ENCODE results near the gene HIPK2.

Gene HIPK2

DNA sequence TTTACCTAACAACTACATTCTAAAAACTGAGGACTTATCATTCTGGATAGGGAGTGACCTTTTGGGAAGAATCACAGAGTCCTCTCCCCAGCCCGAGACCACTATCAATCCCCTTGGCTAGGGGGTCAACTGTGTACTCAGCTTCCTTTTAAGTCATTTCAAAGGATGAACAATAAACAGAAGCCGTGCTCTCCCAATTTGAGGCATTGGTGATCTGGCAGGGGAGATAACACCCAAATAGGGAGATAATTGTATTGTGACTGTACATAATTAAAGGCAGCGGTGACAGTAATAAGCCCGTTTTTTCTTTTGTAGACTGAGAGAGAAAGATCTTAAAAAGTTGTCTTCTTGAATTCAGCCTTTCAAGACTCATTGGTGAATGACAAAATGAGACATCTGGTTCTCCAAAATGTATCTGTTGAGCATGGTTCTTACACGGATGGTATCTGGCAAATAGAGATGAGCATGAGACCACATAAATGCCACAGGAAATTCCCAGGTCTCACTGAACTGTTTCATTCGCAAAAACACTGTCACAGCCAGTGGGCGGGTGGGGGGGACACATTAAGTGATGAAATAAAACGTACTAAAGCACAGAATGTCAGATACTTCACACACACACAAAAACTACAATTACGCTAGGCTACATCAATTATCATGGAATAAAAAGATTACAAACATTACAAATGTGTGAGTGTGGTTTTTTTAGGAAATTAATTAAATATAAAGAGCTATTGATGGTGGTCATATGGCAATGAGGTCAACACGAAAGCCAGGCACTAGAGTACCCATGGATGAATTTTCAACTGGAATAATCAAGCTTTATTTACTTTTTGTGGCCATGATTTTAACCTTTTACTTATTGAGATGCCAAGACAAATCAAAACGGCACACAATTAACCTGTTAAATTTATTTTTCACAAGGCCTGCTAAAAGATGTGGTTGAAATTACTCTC is 108.4 kb downstream of the HIPK2 start:
- DNase-seq (ENCODE audit: low read depth): no peak

DNA sequence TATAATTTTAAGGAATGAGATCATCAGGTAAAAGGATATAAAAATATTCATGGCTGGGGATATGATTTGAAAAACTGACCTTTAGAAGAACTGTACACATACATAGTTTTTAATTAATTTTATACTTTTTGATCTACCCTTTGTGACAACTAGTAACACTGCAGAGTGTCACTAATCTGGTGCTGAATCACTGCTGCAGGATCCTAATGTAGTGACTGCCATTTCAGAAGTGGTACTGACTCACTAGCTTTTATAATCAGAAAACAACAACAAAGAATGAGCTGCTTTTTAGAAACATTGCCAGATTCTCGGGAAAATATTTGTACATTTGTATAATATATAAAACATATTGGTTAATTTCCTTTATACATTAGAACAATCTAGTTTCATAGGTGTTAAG is 110.4 kb downstream of the HIPK2 start:
- no peak for DNase-seq (ENCODE audit: low read depth)

DNA sequence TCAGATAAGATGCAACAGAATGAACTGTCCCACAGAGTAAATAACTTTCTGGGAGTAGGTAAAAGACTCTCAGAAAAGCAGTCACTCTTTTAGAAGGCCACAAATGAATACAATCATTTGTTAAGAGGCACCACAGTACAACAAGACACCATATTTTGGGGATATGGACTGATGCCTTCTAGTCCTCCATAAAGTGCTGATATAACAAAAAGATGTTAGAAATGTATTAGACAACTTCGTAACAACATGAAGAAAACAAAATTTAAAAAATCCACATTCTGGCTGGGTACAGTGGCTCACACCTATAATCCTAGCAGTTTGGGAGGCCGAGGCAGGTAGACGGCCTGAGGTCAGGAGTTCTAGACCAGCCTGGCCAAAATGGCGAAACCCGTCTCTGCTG is 111.3 kb downstream of the HIPK2 start:
- DNase-seq (ENCODE audit: low read depth): no peak

DNA sequence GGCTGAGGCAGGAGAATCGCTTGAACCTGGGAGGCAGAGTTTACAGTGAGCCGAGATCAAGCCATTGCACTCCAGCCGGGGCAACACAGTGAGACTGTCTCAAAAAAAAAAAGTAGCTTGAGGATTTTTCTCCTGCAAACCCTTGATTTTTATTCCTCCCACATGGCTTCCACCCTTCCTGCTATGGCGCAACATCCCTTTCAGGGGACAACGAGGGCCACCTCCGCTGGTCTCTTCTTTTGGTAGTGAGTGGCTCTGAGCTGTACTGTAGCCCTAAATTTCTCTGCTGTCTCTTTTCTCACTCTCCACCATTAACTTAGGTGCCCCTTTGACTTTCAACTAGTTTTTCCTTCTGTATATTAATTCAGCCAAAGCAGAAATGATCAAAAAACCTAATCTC is 113.4 kb downstream of the HIPK2 start:
- DNase-seq (ENCODE audit: low read depth): no peak

DNA sequence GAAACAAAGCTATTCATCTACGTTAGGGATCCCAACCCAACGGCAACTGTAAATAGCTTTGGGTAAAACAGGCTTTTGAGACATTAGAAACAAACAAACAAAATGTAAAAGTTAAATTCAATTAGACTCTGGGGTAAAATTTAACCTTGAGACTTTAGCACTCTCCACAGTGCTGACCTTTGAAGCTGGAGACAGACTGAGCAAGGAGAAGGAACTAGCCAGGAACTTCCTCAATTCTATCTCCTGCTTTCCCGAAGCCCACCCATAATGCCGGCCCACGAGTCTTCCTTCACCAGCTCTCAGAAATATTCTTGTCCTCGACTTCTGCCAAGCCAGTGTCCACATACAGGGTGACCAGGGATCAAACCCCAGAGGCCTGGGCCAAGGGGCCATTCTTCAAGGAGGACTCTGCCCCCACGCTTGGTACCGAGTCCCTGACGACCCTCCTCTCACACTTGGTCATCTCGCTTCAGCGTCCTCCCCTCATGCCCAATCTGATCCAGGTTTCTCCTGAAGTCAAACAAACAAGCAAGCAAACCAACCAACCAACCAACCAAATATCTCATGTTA is 114.1 kb downstream of the HIPK2 start:
- DNase-seq (ENCODE audit: low read depth): no peak

DNA sequence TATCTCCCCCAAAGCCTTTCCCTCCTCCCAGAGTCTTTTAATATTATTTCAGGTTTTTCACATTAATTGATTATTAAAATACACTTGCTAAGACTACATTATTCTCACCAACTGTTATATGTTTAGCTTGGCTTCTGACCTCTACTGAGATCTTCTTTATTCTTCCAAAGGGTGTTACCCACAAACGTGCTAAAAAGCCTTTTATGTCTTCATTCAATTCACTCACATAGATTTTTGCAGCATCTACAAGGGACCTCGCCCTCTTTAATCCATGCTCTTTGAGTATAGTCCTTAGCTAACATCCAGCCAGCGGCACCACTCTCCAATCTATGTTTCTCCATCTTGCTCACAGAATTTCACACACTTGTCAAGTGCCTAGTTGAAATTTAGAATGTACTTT is 115.9 kb downstream of the HIPK2 start:
- no peak for DNase-seq (ENCODE audit: low read depth)

DNA sequence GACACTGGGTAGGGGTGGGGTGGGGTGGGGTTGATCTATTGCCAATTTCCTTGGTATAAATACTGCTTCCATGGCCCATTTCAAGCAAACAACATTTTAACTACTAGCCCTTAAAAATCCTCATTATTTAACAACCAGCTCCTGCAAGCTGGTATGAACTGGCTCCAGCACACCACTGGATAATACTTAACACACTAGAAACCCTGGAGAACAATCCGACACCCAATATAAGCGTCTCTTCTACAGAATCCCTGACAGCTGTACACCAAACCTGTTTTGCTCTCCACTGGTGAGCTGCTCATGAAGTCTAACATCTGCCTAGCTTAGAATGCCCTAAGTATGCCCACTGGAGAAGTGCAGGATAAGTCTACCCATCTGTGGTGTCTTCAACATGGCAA is 116.8 kb downstream of the HIPK2 start:
- no peak for DNase-seq (ENCODE audit: low read depth)

DNA sequence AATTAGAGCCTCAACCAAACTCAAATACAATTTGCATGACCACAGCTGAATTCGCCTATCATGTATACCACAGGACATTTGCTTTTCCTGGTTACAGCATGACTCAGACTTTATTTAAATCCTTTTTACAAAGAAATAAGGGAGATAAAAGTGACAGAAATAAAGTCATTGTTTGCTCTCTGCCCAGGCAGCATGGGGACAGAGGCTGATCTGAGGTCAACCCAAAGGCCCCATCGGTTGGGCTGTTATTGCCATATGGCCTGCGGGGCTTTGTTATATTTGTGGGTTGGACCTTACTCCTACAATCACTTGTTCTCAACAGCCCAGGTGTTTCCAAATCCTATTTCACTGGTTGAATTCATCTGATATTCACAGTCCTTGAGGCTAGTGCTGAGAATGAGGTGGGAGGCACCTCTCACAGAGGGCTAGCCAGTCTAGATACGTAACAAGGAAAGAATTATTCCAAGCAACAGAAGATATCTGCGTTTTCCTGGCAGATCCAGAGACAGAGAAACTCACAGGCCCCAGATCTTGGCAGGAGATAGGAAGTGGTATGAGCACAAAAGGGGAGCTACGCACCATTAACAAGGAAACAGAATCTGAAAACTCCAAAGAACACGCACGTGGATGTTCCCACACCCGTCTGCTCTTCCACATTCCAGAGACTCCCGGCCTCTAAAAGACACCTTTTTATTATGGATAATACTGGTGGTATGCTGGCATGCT is 117.3 kb downstream of the HIPK2 start:
- DNase-seq (ENCODE audit: low read depth): no peak

DNA sequence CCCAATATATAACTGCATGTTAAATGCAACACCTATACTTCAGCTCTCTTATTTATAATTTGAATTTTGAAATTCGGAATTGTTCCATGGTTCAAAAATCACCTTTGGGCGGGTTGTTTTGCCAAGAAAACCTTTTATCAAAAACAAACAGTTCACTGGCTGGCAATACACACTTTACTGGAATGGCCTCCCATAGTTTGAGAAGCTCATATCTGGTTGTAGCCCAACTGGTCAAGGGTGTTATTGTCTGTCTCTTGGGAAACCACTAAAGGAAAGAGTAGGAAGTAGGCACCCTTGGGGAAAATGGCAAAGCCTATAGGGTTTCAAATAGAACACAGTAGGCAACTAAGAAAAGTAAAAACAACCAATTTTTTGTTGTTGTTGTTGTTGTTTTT is 117.9 kb downstream of the HIPK2 start:
- no peak for DNase-seq (ENCODE audit: low read depth)

DNA sequence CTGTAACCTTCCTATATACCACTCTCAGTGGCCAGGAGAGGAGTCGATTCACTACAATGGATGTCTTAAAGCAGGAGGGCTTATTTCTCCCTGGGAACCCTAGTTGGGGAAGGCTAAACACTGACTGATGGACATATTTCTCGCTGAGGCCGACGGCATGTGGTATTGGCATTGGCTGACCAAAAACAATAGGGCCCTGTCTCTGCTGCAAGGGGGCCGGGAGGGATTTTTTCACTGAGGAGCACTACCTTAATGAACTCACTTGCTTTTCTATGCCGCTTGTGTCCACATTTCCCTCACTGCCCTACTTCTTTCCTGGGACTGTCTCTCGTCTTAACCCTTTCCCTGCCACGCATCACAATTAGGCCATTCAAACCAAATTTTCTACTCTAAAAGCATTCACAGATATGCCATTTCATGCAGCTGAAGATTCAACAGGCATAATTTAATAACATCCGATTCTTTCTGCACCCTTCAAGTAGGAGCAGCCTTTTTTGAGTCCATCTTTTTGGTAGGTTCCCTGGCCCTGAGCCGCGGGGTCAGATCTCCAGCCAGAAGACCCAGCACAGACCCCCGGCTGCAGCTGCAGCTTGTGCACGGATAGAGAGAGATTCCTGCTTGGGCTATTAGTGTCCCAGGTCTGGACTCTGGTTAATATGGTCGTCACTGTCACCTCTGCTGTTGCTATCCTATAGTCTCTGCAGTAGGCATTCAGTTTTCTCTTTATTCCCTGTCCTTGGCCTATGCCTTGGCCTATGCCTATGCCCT is 118.7 kb downstream of the HIPK2 start:
- no peak for DNase-seq (ENCODE audit: low read depth)

DNA sequence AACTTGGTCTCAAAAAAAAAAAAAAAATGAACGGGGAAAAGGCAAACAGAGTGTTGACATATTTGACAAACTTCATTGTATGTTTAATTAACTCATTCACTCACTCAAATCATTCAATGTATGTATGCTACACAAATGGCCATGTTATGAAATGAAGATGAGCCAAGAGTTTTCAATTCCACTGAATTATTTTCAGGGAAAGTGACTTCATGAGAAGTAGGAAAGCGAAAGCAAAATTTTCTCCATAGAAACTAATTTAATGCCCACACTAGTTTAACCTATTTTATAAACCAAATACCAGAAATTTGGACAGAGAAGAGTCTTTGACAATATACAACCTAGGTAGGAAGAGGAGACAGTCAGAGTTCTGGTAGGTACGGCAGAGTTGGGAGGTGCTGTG is 119.5 kb downstream of the HIPK2 start:
- no peak for DNase-seq (ENCODE audit: low read depth)

DNA sequence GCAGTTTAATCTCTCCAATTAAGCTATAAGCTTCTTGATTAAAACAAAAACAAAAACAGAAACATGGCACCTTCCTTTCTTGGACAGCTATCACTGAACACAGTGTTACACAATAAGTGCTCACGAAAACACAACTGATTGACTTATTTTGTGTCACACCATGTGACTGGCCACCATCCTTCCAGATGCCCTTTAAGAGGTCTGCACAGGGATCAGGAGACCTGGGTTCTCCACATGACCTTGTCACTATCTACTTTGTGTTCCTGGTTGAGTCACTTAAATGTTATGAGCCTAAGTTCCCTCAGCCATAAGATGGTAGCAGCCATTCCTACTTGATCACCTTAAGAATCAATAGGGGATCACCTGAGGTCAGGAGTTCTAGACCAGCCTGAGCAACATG is 120.1 kb downstream of the HIPK2 start:
- DNase-seq (ENCODE audit: low read depth): no peak

DNA sequence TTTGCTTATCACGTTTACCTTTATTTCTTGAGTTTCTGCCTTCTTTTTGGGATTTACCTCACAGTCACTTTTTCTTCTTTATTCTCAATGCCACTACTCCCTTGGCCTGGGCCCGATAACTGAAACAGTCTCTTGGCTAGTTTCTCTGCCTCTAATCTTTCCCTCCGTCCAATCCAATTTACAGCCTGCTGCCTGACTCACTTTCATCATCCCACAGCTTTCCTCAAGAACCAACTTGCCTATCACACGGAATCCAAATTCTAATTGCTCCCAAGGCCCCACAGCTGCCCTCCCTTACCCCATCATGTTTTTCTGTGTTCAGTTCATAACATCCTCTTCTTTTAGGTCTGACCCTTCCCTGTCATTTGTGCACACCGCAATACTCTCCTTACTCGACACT is 121.4 kb downstream of the HIPK2 start:
- no peak for DNase-seq (ENCODE audit: low read depth)

DNA sequence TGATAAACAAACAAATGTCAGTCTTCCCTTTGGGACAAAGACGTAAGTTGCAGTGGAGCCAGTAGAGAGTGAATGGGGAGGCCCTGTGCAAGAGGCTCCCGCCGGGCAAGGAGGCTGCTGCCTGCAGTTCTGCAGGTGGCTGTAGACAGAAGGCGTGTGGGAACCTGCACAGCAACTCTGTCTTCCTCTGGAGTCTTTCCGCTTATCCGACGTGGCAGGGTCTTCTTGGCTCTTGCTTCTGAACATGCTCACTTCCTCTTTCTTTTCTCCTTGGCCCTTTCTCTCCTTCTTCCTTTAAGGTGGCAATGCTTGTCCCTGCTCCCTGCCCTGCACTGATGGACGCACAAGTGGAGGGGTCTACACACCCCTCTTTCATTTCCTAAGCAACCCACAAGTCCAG is 122.5 kb downstream of the HIPK2 start:
- DNase-seq (ENCODE audit: low read depth): no peak

DNA sequence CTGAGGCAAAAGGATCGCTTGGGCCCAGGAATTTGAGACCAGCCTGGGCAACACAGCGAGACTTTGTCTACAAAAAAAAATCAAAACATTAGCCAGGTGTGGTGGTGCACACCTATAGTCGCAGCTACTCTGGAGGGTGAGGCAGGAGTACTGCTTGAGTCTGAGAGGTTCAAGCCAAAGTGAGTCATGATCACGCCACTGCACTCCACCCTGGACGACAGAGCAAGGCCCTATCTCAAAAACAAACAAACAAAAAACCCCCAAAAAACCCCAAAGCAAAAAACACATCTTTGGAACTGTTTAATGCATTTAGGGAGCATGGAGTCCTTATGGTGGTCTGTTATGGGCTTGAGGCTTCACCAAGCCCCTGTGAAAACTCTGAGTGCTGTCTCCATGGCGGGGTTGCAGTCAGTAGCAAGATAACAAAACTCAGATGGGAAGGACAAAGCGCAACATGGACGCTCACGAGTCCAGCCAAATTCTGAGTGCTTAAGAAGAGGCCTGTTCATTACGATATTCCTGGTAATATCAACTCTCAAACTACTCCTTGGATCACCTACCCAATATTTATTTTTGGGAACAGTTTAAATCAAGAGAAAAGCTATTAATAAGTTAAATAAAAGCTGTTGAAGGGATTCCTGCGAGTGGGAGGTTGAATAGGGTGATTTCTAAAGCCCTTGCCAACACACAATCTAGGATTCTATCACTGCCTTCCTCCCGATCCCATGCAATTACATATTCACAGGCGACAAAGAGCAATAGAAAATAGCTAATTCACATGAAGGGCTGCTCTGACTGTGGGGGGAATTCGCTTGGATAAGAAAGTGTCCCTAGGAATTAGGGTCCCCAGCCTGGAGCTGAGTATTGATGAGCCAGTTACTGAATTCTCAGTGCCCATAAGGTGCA is 123.3 kb downstream of the HIPK2 start:
- no peak for DNase-seq (ENCODE audit: low read depth)

DNA sequence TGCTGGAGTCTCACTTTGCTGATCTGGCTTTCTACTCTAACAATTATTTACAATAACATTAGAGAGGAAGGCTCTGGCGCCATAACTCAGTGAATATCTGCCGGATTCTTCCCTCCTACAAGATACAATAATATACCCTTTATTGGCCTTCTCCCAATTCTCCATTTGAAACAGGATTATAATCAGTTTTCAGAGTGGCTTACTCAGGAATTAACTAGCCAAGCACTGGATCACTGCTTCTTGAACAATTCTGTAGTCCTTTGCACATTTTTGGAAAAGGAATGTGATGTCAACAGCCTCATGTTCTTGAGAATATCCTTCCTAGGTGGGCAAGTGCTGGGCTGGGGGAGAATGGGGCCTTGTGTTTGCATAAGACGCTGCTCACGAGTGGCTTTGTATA is 125.9 kb downstream of the HIPK2 start:
- no peak for DNase-seq (ENCODE audit: low read depth)

DNA sequence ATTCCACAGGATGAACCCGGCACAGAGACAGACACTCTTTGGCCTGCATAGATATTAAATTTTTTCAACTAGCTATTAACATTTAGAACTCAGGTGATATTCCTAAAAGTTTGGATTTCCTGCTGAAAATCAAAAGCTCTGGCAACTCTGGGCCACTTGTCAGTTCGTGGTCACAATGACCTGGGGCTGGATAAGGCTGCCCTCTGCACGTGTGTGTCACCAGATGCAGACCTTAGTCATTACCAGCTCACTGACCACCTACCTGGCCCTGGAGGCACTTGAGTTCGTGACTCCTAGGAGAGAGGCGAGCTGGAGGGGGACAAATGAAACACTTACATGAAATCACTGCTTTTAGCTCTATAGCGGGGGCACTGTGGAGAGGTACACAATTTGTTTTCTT is 126.5 kb downstream of the HIPK2 start:
- no peak for DNase-seq (ENCODE audit: low read depth)

DNA sequence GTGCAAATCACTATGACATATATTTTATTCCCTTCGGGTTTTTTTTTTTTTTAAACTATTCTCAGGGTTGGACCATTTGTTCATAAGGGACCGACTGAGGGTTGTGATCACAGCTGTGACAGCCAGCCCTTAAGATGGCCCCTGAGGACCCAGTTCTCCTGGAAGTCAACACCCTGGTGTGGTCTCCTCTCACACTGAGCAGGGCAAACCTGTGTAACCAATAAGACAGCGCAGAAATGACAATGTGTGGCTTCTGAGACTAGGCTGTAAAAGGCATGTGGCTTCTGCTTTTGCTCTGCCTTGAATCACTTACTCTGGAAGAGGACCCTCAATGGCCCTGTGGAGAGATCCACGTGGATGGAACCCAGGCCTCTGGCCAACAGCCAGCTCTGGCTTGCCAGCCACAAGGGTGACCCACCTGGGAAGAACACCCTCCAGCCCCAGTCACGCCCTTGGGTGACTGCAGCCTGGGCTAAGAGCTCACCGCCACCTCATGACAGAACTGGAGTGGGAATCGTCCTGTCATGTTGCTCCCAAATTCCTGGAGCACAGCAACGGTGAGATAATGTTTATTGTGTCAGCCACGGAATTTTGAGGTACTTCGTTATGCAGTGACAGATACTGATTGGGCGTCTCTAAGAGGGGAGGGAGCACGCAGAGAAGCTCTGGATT is 127.2 kb downstream of the HIPK2 start:
- DNase-seq (ENCODE audit: low read depth): no peak

DNA sequence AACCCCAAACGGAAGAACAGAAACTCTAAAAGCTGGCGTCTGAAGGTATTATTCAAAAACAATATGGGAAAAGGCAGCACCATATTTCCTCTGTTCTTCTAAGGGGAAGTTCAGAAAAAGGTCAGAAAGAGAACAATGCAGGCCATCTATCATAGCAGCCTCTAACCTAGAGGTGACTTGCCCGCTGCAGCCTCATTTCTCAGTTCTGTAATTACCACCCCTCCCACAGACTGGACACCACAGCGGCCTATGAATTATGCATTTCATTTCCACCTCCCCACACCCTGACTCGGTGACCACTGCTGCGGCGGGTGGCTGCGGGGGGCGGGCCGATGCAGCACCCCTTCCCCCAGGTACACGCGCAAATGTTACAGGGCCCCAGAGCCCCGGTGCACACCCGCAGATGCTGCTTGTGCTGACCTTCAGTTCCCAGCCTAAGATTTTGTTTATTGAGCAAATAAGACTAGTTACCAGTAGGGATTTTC is 128.8 kb downstream of the HIPK2 start:
- DNase-seq (ENCODE audit: low read depth): no peak

DNA sequence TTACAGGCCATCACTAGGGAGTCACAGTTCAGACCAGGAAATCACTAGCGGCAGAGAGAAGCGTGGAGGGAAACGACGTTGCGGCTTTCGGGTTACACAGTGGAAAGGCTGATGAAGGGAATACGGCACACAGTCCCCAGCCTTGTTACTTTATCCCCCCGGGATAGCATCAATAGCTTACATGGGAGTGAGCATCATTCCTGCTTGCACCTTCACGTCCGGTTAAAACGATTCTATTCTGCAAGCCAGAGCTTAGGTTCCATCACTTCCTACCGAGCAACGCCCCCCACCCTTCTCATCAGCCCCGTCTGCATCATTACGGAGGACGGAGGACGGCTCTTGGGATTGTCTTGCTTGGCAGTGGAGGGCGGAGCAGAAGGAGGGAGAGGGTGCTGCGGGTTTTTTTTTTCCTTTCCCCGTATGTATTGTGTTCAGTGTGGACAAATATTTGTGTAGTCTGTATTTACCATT is 129.4 kb downstream of the HIPK2 start:
- DNase-seq (ENCODE audit: low read depth): no peak

All from T-helper 22 cell (primary cell).